CD4-positive, alpha-beta T cell treated with Interleukin-4 for 4 hours (primary cell): ENCODE data around the gene BET1.

Source experiments
- DNase-seq: peaks from one replicate; pipeline ENCODE4 v3.0.0-alpha.2; 2020

The BET1 gene

GRCh38 chr7:93955304-93955703 is 48.9 kb downstream of the BET1 start:
- no peak for DNase-seq

GRCh38 chr7:93949423-93949822 is 54.7 kb downstream of the BET1 start:
- DNase-seq: no peak

- no peak for DNase-seq
Observed at GRCh38 chr7:93948873-93949272, 55.3 kb downstream of the BET1 start.

GRCh38 chr7:93948106-93948505 is 56.0 kb downstream of the BET1 start:
- no peak for DNase-seq

DNA sequence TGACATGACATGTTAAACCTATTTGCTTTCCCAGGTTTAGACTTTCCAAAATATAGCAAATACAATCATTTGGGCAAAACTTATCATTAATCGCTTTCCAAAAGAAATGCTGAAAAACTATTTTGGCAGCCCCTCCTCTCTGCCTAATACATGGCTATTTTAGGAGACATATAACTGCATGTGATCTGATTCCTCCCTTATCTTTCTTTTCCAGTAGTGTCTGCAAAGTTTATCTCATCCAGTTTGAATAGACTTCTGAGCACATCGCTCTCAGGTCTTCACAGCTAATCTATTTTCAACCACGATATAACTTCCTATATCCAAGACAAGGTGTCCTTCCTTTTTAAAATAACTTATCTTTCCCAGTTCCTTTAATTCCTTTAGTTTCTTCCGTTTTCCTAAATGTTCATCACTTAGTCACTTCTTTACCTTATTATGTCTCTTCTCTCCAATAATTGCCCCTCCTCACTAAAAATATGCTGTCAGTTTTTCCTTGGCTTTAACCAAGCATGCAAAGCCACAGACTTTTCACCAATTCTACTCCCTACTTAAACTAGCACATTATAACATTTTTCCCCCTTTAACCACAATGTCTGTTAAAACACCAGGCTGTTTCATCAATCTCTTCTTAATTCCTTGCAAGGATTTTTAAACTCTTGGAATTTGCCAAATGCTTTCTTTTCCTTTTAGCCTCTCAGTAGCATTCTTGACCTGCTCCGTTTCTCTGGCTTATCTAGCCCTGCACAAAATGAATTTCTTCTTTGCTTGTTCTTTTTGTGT is 58.2 kb downstream of the BET1 start:
- DNase-seq: no peak

DNA sequence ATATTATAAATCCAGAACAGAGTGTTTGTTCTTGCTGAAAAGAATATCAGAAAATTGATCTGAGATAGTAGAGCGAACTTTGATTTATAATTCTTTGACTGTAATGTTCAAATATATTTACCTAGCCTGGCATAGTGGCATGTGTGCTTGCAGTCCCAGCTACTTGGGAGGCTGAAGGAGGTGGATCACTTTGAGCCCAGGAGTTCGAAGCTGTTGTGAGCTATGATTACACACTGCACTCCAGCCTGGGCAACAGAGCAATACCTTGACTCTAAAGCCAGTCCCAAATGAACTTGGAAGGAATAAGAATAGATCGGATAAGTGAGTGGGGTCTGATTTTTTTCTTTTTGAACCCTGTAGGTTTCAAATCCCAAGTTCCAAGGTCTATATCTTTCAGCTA is 59.1 kb downstream of the BET1 start:
- no peak for DNase-seq

DNA sequence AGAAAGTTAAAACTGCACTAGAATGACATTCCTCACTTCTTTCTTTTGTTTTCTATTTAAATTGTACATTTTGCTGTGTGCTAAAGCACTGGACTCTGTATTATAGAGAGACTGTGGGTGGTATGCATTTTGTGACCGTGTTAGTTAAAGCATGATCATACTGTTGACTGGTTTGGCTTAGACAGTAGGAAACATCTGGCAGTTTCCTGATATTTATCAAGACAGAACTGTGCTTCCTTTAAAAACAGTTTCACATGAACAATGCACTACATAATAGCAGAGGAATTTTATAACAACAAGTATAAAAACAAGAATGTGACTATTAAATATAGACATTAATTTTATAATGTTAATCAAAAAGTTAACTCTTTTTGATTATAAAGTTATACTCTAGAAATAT is 59.5 kb downstream of the BET1 start:
- DNase-seq: no peak

DNA sequence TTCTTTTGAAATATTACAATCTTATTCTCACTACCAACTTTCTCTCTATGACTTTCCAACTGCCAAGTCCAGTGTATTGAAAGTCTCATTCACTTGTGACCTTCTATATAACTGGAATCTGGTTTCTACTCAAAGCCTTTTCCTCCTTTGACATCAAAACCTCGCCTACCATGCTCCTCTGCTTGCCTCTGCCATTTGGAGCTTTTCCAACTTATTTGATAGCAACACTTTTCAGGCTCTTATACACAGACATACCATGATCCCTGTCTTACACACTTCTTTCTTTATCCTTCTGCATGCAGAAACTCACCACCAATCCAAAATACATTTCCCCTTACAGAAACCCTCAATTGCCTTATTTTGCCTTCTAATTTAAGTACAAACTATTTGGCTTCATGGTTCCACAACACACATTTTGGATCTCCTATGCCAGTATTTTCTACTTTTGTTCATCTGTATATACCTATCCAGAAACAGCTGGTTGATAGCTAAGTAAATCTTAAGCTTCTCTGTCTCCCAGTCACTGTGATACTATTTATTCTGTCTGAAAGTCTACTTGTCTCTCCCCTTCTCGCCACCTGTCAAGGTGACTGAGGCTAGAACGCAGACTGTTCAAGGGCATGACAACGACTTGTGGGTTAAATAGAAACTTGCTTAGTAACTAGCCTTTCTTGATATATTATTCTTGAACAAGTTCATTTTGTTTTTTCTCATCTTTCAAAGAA is 60.2 kb downstream of the BET1 start:
- no peak for DNase-seq
